Activated CD8-positive, alpha-beta T cell treated with anti-CD3 and anti-CD28 coated beads for 36 hours (primary cell): Measurements from ENCODE around the gene ASB3. TPM values are rescaled to one million over a fixed set of nuclear protein-coding genes. Genes with fewer than 3 reads are reported as not detected.
A peak's percentile ranks its signal among the peaks of the same experiment; 100 is the strongest.
"Not testable (repeated sequence)": the region's sequence is repeated elsewhere in the genome, so short reads cannot be mapped to it uniquely, and the experiment has no call there.

Source experiments
- ATAC-seq: fragments of 200-7000 bp; cut with Tn5 transposase; one replicate; pipeline ENCODE4 v1.10.0; 2021; ENCODE audit warnings: mild to moderate bottlenecking, moderate library complexity
- CTCF ChIA-PET: fragments of 350-600 bp; sonication (Branson Sonifier 250); formaldehyde crosslinking; loops from one replicate; lab custom pipeline; 2021; ENCODE audit warnings: antibody characterized with exemption; lab: Charles Lee
- POLR2A ChIA-PET: fragments of 350-600 bp; sonication (Branson Sonifier 250); formaldehyde crosslinking; loops from one replicate; lab custom pipeline; 2021; ENCODE audit warnings: antibody characterized with exemption; lab: Charles Lee
- DNase-seq: peaks from one replicate; pipeline ENCODE4 v3.0.0-alpha.2; 2020
- H3K27ac Mint-ChIP-seq: one replicate; pipeline ENCODE4 v1.8.0; 2021; ENCODE audit warnings: mild to moderate bottlenecking, mixed read lengths
- H3K27me3 Mint-ChIP-seq: one replicate; pipeline ENCODE4 v1.8.0; 2021; ENCODE audit warnings: mixed read lengths
- H3K36me3 Mint-ChIP-seq: one replicate; pipeline ENCODE4 v1.8.0; 2021; ENCODE audit warnings: low read depth, mixed read lengths
- H3K4me1 Mint-ChIP-seq: one replicate; pipeline ENCODE4 v1.8.0; 2021; ENCODE audit warnings: low read depth, mixed read lengths
- H3K4me3 Mint-ChIP-seq: one replicate; pipeline ENCODE4 v1.8.0; 2021; ENCODE audit warnings: mild to moderate bottlenecking, moderate library complexity, mixed read lengths
- H3K9me3 Mint-ChIP-seq: one replicate; pipeline ENCODE4 v1.8.0; 2021; ENCODE audit warnings: mixed read lengths
- CTCF ChIP-seq: fragments of 200-600 bp; IDR thresholded peaks from one replicate; pipeline ENCODE4 v1.8.0; 2022; ENCODE audit warnings: antibody characterized with exemption, mild to moderate bottlenecking
- intact Hi-C: fragments of 100-400 bp; cut with micrococcal nuclease; formaldehyde crosslinking; loops from one replicate; pipeline ENCODE4 v1.10.0; 2022
- total RNA-seq, 2 experiments: library from RNA; stranded (reverse); gene quantifications; one replicate each; pipeline ENCODE4 v1.2.3, GENCODE V29; 2021

Gene ASB3
- total RNA-seq = 10 to 100 TPM; 22.9 to 25.3 TPM

- Mint-ChIP-seq H3K4me1 (peaks cover 47% of the 10 kb centered on the region), H3K27ac (peak within 1 kb of the TSS; percentile 92), H3K4me3 (peak within 1 kb of the TSS; percentile 92), H3K36me3 (peaks cover 3% of the 10 kb centered on the region), H3K27me3 (no peaks in the 10 kb centered on the region), H3K9me3 (no peaks in the 10 kb centered on the region)
- POLR2A ChIA-PET = interaction anchor here (0.6 to 4.2 kb wide), 11 partner anchors 9 to 184 kb away, joined by 3 to 59 read pairs (median 3); partner anchors contain the start of genes CHAC2 and PSME4
- no peak for TF ChIP-seq CTCF
- intact Hi-C loops = loop anchor here (1.0 kb wide), 1 partner anchor 19 kb away; no protein-coding TSS in a partner anchor
- peak; percentile 92 for ATAC-seq
- DNase-seq = peak; percentile 95
- CTCF ChIA-PET = interaction anchor here (0.6 to 2.6 kb wide), 4 partner anchors 11 to 767 kb away, joined by 3 to 16 read pairs (median 6); partner anchors contain the start of gene CHAC2
These were observed at the start of gene ASB3, which contains the start of gene ERLEC1 for GRCh38 chr2:53786705-53787613. TSS of gene ASB3 (minus strand) at chr2:53786953. CDS start at chr2:53765572, 21,381 bp downstream. TSS of gene ERLEC1 (plus strand) at chr2:53787044. CDS start at chr2:53787211, 167 bp downstream.

- POLR2A ChIA-PET = interaction anchor here (0.5 to 1.0 kb wide), 2 partner anchors 10 to 1229 kb away, joined by 3 to 4 read pairs; no protein-coding TSS in a partner anchor
- H3K4me1 Mint-ChIP-seq, intact Hi-C loops, H3K27ac Mint-ChIP-seq, CTCF ChIA-PET, H3K27me3 Mint-ChIP-seq, DNase-seq, H3K9me3 Mint-ChIP-seq, ATAC-seq, H3K4me3 Mint-ChIP-seq: not testable (repeated sequence)
- peaks cover 18% of the 10 kb centered on the region for H3K36me3 Mint-ChIP-seq
These were observed 43.2 kb upstream of the ASB3 start for GRCh38 chr2:53829980-53830290.

GRCh38 chr2:53829273-53829979 is 42.7 kb upstream of the ASB3 start:
- POLR2A ChIA-PET = interaction anchor here (1.0 kb wide), 1 partner anchor 10 kb away, joined by 4 read pairs; no protein-coding TSS in a partner anchor
- H3K4me1 Mint-ChIP-seq = no peaks in the 10 kb centered on the region
- no peaks in the 10 kb centered on the region for H3K27me3 Mint-ChIP-seq
- TF ChIP-seq CTCF = no peak
- intact Hi-C loops = no loop called here
- no peak overlapping the region for H3K4me3 Mint-ChIP-seq
- CTCF ChIA-PET = no interaction called here
- H3K36me3 Mint-ChIP-seq = peaks cover 18% of the 10 kb centered on the region
- H3K9me3 Mint-ChIP-seq = peaks cover 7% of the 10 kb centered on the region
- H3K27ac Mint-ChIP-seq = no peak overlapping the region
- ATAC-seq (no peak), DNase-seq (no peak)

- no peak overlapping the region for H3K4me3 Mint-ChIP-seq
- POLR2A ChIA-PET = no interaction called here
- DNase-seq = no peak
- H3K27ac Mint-ChIP-seq = no peak overlapping the region
- peaks cover 7% of the 10 kb centered on the region for H3K9me3 Mint-ChIP-seq
- TF ChIP-seq CTCF = no peak
- H3K4me1 Mint-ChIP-seq = no peaks in the 10 kb centered on the region
- H3K36me3 Mint-ChIP-seq = peaks cover 10% of the 10 kb centered on the region
- CTCF ChIA-PET = no interaction called here
- H3K27me3 Mint-ChIP-seq = no peaks in the 10 kb centered on the region
- intact Hi-C loops = no loop called here
- no peak for ATAC-seq
These were observed 41.6 kb upstream of the ASB3 start for GRCh38 chr2:53828331-53828730.

- Mint-ChIP-seq H3K4me3 (no peak overlapping the region), H3K36me3 (peaks cover 8% of the 10 kb centered on the region), H3K27ac (no peak overlapping the region), H3K27me3 (no peaks in the 10 kb centered on the region), H3K4me1 (no peaks in the 10 kb centered on the region), H3K9me3 (peaks cover 7% of the 10 kb centered on the region)
- no peak for DNase-seq
- ATAC-seq = no peak
- POLR2A ChIA-PET = interaction anchor here (0.8 kb wide), 1 partner anchor 85 kb away, joined by 3 read pairs; no protein-coding TSS in a partner anchor
- CTCF ChIA-PET = no interaction called here
- intact Hi-C loops = no loop called here
- TF ChIP-seq CTCF = no peak
These were observed 40.8 kb upstream of the ASB3 start for GRCh38 chr2:53827398-53828175.
